GM21515 (cell line): Measurements from ENCODE around the gene STRBP.
A peak's percentile ranks its signal among the peaks of the same experiment; 100 is the strongest.
"Not testable (repeated sequence)": the region's sequence is repeated elsewhere in the genome, so short reads cannot be mapped to it uniquely, and the experiment has no call there.

ENCODE experiments used
- ATAC-seq: cut with Tn5 transposase; IDR thresholded peaks from one replicate; pipeline ENCODE4 v1.9.1; 2021; ENCODE audit not compliant: unreplicated experiment

Gene STRBP

DNA sequence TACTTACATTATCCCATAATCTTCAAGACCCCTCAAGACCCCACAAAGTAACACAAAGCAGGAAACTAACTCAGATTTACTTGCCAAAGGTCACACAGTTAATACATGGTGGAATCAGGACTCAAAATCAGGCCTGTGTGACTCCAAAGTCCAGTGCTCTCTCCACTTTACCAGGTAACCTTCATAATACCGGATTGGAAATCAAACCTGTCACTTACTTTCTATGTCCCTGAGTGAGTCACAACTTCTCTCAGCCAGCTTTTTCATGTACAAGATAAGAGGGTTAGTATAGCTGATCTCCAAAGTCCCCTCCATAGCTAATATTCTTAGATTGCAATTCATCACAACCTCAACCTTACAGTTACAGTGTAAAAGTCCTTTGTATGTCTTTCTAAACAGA, 17.1 kb downstream of the STRBP start:
- ATAC-seq: no peak

DNA sequence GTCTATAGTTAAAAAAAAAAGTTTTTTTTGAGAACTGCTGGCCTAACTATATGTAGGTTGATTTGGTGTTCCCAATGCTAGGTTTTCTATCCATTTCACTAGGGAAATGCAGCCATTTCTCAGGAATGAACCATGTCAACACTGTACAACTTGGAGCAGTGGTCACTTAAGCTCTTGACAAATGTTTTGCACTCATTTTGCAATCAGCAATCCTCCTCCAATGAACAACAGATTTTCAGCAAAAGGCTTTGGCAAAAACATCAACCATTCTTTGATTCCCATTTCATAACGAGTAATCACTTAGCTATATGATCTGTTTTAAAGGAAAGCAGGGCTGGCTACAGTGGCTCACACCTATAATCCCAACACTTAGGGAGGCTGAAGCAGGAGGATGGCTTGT, 17.9 kb downstream of the STRBP start:
- ATAC-seq: no peak

DNA sequence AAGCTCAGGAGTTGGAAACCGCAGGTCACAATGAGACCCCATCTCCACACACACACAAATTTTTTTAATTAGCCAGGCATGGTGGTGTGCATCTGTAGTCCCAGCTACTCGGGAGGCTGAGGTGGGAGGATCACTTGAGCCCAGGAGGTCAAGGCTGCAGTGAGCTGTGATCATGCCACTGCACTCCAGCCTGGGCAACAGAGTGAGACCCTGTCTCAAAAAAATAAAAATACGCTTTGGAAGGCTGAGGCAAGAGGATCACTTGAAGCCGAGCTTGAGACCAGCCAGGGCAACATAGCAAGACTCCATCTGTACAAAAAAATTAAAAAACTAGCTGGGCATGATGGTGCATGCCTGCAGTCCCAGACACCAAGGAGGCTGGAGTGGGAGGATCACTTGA, 19.2 kb downstream of the STRBP start:
- not testable (repeated sequence) for ATAC-seq

DNA sequence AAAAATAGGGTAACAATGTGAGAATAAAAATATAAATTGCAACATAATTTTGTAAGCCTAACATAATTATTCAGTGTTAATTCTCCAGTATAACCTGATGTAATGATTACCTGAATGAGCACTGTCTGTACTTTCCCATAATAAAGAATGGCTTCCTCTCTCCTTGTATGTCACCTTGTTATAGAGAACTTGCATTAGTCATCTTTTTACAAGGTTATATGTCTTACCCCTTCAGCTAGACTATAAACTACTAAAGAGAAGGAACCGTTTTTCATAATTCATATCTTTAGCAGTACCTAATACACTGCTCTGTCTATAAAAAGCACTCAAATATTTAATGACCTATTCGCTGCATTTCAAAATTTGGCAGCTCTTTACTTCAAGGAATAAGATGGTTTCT, 19.8 kb downstream of the STRBP start:
- ATAC-seq: no peak

- ATAC-seq: no peak
These were observed 21.9 kb downstream of the STRBP start for GRCh38 chr9:123246534-123246933.

- no peak for ATAC-seq
These were observed 28.7 kb downstream of the STRBP start for GRCh38 chr9:123239726-123240125.

GRCh38 chr9:123238365-123238764, 30.0 kb downstream of the STRBP start:
- ATAC-seq: peak; percentile 51

GRCh38 chr9:123237220-123237619, 31.2 kb downstream of the STRBP start:
- ATAC-seq: no peak

DNA sequence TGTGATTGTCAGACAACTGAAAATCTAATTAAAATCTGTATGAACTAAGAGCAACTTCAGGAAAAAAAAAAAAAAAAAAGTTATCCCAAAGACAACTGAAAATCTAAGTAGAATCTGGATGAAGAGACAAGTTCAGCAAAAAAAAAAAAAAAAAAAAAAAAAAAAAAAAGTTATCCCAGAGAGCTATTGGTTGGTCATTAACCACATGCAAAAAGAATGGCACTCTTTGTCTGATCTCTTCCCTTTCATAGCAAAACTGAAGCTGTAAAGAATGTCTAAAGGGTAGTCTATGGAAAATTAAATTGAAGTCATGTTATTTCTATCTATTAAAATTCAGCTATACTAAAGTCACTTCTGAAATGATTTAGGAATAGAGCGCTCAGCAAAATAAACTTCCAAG, 32.9 kb downstream of the STRBP start:
- no peak for ATAC-seq

GRCh38 chr9:123234853-123235252, 33.5 kb downstream of the STRBP start:
- peak; percentile 56 for ATAC-seq

GRCh38 chr9:123232332-123232731, 36.1 kb downstream of the STRBP start:
- ATAC-seq: no peak

- ATAC-seq: no peak
These were observed 37.0 kb downstream of the STRBP start for GRCh38 chr9:123231421-123231820.

- ATAC-seq: no peak
These were observed 39.4 kb downstream of the STRBP start for GRCh38 chr9:123228967-123229366.

DNA sequence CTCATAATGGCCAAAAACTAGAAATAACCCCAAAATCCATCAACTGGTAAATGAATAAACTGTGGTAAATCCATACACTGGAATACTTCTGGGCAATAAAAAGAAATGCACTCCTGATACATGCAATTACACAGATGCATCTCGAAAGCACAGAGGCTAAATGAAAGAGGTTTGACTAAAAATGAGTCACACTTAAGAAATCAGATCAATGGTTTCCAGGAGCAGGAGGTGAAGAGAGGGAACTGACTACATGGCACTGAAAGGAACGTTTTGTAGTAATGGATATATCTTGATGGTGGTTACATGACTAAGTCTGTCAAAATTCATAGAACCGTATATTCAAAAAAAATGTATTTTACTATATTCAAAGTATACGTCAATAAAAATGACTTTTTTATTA, 42.4 kb downstream of the STRBP start:
- no peak for ATAC-seq

DNA sequence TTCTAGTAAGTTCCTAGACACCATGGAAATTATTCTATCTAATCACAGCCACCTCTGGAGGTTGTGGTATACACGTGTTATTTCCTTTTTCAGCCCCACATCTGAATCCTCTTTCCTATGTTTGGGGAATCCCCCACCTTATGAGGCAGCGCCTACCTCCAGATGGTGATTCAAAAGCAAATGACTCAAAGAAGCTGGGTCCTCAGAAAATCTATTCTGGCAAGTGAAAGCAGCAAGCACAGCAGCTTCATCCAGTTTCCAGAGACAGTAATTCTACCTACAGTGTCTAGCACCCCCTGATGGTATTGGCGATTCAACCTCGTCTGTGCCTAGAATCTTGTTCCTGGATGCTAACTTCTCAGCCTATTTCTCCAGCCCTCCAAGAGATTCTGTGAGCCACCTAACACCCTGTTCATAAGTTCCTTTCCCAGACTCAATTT, 43.0 kb downstream of the STRBP start:
- peak; percentile 91 for ATAC-seq

DNA sequence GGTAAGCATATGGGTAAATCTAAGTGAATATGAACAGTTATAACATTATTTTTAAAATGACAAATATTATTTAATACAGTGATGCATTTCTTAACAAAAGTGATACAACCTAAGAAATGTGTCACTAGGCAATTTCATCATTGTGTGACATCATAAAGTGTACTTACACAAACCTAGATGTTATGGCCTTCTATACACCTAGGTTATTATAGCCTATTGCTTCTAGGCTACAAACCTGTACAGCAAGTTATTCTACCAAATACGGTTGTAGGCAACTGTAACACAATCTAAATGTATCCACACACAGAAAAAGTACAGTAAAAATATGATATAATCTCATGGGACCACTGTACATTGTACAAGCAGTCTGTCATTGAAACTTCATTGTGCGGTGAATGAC, 48.3 kb downstream of the STRBP start:
- ATAC-seq: no peak

- ATAC-seq: no peak
These were observed 49.6 kb downstream of the STRBP start for GRCh38 chr9:123218831-123219230.

DNA sequence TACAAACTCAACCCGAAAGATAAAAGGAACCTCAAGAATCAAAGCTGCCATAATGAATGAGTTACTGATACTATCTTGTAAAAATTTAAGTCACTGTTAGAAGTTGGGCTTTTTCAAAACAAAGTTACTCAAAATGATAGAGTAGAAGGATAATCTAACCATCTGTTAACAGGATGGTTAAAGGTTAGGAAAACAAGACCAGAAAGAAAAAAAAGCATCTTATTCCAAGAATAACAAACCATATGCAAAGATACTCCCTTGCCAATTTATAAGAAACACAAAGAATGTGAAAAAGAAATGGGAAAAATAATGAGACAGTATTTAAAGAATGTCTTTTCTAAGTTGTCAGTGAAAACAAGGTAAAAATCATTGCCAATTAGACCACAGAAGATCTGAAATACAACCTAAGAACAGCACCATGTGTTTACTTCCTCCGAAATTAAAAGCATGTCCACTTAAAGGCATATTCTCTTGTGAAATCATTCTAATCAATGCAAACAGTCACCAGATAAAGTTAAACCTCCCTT, 51.2 kb downstream of the STRBP start:
- no peak for ATAC-seq

DNA sequence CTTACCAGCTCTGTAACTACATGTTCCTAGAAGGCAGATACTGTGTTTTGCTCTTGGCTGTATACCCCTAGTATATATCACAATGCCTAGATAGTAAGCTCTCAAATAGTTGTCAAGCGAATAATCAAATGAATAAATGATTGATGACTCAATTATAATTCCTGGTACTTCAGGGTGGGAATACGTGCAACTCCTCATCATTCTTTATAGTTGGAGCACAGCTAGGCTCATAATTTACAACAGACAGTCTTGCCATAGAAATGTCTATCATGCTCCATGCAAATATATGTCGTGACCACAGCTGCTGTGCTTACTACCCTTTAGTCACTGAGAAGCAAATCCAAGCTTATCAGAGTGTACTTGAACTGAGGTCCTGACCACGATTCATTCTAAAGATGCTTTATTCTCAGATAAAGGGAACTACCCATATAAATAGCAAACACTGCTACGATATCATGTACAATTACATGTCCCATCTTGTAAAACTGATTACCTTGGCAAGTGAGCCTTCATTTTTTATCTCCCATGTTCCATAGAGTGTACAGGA, 52.1 kb downstream of the STRBP start:
- ATAC-seq: no peak

- ATAC-seq: no peak
These were observed 57.3 kb downstream of the STRBP start for GRCh38 chr9:123211081-123211480.

GRCh38 chr9:123208626-123209174, 59.7 kb downstream of the STRBP start:
- no peak for ATAC-seq

GRCh38 chr9:123206065-123206464, 62.3 kb downstream of the STRBP start:
- no peak for ATAC-seq

GRCh38 chr9:123201083-123201482, 67.3 kb downstream of the STRBP start:
- ATAC-seq: no peak
